GM21737 (cell line): Measurements from ENCODE around the gene SART3.

Experiments used
- ATAC-seq: cut with Tn5 transposase; IDR thresholded peaks from one replicate; pipeline ENCODE4 v1.9.1; 2021; ENCODE audit warnings: mild to moderate bottlenecking, moderate library complexity; ENCODE audit not compliant: unreplicated experiment

Gene SART3

DNA sequence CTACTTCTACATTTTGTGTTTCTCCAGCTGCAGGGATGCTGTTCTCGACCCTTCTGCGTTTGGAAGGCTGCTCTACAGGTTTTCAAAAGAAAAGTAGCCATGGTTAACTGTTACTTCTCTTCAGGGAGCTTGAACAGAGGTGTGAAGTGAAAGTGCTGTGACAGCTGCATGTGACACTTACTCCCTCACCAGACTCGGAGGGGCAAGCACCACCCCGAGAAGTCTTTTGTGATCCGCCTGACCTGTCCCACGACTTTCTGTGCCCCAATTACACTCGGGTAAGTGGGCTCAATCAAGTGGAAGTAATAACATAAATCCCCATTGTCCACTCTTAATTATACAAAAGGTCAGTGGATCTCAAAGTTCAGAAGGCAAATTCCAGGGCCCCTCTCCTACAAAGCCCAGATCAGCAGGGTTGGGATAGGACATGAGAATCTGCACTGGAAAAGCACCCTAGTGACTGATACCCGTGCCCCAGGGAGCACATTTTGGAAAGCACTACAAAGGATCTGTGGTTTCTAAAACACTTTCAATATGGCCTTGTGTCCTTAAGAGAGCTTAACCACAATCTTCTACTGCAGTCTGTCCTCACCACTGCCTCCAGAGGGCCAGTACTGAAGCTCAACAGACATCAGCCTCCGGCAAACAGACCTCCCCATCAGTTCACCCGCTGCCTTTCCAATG is 34.3 kb downstream of the SART3 start:
- ATAC-seq, result no peak

DNA sequence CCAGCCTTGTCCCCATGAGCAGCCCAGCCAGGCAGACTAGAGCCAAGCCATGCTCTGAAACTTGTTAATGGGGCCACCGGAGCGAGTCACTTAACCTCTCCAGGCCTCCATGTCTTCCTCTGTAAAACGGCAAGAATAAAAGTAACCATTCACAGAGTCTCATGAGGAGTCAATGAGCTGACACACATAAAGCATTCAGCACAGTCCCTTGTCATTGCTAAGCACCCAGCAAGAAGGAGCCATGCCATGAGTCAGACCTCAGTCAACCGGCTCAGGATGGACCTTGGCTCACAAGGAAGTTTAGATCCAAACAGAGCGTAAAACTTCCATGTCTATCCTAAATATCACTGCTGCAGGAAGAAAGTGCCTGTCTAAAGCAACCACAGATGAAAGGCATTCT is 35.3 kb downstream of the SART3 start:
- no peak for ATAC-seq

DNA sequence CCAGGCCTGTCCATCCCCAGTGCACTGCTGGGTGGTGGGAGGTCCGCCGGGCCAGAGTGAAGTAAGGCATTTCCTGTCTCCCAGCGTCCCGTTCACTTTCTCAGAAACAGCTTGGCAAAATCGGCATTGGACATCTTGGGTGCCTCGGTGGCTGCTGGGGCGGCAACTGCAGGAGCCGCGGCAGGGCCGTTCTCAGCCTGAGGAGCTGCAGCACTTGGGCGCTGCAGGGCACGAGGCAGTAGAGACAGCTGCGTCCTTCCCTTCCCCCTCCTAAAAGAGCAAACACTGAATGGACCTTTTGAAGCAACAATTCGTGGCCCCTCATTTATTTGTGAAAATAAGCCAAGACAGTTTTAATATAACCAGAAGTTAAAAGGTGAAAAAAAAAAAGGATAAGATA is 37.6 kb downstream of the SART3 start:
- ATAC-seq, result no peak

DNA sequence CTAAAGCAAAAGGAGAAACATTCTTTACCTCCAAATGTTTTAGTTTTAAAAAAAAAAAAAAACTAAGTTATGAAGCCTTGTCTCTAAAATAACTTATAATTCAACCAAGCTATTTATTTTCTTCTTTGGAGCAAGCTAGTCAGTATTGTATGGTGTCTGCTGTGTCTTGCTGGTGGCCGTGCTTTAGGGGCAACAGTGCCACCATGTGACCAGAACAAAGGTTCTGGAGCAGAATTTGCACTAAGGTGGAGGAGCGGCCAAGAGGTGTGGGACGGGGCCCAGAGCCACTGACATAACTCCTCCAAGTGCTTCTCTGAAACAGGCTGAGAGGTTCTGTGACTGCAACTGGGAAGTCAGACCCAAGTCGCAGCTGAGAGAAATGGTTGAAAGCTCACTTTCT is 41.4 kb downstream of the SART3 start:
- no peak for ATAC-seq

DNA sequence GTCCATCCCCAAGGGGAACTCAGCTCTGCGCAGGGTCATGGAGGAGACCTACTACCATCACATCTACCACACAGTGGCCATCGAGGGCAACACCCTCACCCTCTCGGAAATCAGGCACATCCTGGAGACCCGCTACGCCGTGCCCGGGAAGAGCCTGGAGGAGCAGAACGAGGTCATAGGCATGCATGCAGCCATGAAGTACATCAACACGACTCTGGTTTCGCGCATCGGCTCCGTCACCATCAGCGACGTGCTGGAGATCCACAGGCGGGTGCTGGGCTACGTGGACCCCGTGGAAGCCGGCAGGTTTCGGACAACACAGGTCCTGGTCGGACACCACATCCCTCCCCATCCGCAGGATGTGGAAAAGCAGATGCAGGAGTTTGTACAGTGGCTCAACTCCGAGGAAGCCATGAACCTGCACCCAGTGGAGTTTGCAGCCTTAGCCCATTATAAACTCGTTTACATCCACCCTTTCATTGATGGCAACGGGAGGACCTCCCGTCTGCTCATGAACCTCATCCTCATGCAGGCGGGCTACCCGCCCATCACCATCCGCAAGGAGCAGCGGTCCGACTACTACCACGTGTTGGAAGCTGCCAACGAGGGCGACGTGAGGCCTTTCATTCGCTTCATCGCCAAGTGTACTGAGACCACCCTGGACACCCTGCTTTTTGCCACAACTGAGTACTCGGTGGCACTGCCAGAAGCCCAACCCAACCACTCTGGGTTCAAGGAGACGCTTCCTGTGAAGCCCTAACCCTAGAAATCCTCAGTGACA is 42.1 kb downstream of the SART3 start:
- no peak for ATAC-seq

DNA sequence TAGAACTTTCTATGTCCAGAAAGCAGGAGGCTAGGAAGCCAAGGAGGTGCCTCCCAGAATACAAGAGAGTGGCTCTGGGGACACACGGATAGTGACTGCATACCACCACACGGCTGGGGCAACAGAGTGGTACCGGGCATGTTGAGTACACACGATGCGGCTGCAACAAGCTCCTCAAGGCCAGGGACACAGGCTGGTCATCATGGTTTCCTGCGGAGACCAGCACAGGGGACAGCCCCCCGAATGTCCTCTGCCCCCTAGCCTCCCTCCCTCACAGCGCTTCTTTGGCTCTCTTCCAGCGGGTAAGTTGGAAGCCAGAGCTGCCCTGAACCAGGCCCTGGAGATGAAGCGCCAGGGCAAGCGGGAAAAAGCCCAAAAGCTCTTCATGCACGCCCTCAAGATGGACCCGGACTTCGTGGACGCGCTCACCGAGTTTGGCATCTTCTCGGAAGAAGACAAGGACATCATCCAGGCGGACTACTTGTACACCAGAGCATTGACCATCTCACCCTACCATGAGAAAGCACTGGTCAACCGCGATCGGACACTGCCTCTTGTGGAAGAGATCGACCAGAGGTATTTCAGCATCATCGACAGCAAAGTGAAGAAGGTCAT is 42.8 kb downstream of the SART3 start:
- no peak for ATAC-seq

DNA sequence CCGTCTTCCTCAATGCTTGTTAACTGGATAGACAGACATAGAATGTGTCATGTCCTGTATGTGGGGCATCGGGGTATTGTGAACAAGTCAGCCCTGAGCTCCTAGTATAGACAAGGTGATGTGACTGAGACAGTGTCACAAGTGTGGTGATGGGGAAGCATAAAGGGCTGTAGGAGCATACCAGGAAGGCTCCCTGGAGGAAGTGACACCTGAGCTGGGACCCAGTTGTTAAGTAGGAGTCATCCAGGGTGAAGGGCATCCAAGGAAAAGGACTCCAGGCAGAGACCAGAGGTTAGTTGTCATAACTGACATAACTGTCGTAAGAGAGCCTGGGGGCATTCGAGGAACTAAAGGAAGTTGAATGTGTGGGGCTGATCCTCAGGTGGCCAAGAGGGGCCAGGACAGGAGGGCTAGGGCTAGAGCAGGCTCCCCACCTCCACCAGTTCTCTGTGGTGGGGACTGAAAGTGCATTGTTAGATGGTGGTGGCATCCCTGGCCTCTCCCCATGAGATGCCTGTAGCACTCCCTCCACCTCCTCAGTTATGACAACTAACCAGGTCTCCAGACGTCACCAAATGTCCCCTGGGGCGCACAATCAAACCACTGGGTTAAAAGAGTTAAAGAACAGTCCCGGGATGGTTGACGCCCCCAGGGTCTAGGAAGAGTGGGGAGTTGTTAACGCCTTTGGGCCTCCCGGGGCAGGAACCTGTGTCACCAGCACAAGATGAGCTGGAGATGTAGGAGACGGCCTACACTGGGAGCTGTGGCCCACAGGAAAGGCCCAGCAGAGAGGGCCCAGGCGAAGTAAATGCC is 43.5 kb downstream of the SART3 start:
- ATAC-seq, result no peak

DNA sequence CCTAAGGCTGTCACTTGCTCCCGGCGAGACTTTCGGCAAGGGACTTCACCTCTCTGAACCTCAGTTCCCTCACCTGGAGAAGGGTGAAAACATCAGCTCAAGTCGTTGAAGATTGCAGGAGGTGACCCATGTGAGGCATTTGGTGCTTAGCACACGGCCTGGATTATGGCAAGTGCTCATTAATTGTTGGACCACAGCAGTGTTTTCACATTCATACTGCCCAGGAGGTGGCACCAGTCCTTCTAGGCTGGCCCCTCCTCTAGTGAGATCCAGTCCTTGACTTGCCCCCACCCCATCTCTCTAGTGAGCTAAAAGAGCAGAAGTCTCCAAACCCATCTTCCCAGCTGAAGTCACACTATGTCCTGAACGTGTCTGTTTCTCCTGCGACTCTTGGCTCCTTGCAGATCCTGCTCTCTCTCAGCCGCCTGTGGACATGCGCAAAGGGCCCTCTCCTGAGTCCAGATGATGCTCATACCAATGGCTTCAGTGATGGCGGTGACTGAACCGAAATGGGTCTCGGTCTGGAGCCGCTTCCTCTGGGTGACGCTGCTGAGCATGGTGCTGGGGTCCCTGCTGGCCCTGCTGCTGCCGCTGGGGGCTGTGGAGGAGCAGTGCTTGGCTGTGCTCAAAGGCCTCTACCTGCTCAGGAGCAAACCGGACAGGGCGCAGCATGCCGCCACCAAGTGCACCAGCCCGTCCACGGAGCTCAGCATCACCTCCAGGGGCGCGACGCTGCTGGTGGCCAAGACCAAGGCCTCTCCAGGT is 44.3 kb downstream of the SART3 start:
- ATAC-seq, result no peak

DNA sequence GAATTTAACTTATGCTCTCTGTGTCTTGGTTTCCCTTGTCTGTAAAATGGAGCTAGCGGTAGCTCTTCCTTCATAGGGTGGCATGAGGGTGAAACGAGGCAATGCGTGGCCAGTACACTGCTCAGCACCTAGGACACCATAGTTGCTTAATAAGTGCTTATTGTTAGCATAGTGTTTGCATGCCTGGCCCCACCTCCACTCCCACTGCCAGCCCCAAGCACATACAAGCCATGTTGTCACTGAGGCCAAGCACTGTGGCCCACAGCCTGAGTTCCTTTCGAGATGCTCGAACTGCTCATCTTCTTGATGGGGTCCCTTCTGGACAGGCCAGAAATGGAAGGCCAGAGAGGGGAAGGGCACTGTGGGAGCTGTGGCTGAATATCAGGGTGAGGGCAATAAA is 45.1 kb downstream of the SART3 start:
- no peak for ATAC-seq

DNA sequence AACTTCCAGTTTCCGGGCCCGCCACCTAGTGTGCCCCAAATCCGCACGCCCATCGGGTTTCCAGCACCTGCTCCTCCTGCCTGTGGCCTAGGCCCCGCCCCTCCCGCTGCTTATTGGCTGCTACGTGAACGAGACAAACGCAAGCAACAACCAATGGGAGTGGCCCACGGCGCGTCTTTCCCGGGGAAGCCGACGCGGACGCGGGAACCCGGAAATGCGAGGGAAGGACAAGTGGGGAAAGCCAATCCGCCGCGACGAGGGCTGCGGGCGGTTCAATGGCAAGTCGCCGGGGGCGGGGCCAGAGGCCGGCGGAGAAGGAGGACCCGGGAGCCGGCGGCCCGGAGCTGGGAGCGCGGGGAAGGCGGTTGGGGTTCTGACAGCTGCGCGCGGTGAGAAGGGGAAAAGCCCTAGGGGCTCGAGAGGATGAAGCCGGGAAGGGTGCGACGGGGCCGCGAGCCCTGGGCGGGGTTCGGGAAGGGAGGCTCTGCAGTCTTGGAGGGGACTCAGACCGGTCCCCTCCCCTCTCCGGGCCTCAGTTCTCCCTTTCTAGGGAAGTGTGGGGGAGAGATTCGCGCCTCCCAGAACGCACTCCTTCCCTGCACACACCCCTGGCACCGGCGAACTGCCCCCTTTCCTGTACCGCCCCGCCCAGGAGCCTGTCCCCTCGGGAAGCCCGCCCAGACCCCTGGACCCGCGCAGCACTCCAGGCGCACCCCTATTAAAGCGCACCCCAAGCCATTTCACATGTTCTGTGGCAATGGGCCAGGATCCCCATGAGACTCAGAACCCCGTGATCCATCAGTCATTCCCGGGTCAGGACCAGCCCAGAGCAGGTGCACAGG is 45.8 kb downstream of the SART3 start, which contains the start of gene FICD:
Gene FICD, plus strand, starts transcription at position 305 of the 842 bp plus-strand sequence. CDS start 1,696 bp downstream, outside the sequence.
- peak; percentile 89 for ATAC-seq

DNA sequence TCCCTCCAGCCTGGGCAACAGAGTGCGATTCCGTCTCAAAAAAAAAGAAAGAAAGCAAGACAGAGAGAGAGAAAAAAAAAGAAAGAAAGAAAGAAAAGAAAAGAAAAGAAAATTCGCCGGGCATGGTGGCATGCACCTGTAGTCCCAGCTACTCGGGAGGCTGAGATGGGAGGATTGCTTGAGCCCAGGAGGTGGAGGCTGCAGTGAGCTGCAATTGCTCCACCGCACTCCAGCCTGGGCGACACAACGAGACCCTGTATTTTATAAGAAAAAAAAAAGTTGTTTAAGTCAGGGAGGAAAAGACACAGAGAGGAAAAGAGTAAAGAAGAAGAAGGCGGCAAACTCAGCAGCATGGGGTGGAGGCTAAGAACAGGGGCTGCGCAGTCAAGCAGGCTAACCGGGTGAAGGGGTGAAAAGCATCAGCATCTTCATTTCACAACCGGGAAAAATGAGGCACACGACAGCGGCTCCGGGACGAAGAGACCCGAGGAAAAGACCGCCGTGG is 46.5 kb downstream of the SART3 start:
- no peak for ATAC-seq

DNA sequence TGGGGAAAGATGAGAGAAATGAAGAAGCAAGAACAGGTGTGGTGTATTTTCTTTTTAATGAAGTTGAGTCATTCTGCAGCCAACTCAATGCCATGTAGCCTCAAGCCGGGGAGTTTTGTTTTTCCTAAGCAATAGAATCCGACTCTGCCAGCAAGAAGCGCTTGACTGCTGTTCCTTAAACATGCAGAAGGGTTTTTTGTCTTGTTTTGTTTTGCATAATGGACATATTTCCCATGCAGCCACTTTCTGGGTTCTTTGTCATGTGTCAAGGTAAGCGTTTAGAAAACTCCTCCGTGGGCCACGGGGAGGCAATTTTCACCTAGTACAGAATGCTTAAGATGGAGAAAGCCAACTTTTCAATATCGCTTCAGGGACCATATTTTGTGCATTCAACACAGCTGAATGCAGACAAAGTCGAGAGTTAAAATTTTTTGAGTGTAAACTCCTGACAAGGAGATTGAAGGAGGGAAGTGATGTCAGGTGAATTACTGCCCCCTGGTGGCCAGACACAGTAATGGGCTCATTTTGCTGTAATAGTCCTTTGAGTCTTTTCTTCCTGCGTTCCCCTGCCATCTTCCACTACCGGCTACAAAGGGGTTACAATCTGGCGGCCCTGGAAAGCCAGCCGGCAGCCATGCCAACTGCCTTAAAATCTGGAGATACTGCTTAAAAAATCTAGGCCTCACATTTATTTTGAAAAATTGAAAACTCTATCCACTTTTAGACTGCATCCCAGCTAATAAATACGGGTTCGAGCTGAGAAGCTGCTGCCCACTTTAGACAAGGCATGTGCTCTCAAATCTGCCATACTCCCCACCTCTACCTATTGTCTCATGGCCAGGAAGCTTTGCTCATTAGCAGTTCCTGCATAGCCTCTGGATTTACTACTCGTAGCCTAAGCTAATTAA is 49.1 kb downstream of the SART3 start:
- no peak for ATAC-seq

DNA sequence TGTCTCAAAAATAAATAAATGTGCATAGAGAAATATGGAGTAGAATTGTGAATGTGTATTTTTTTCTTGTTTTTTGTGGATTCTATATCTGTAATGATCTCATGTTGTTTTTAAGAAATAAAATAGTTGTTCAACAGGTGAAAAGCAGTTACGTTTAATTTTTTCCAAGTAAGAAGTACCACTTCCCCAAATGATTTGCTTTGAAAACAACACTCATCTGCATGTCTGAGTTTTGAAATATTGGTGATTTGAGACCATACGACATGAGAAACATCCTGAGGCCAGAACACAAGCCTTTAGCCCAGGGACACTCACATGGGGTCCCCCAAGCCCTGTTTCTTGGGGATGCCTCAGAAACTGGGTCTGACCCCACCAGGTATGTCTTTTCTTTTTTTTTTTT is 50.1 kb downstream of the SART3 start:
- ATAC-seq, result no peak

DNA sequence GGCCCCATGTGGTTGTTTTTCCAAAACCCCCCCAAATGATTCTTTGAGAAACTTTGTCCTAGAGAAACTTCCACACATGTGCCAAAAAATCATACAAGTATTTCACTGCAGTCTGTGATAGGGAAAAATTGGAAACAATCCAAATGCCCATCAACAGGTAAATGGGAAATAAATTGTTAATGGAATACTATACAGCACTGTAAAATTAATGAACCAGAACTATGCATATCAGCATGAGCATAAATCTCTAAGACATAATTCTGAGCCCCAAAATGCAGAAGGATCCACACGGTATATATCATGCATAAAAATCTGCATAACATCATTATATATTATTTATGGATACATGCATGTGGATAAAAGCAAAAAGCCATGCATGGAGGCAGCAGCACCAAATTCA is 51.2 kb downstream of the SART3 start:
- no peak for ATAC-seq

DNA sequence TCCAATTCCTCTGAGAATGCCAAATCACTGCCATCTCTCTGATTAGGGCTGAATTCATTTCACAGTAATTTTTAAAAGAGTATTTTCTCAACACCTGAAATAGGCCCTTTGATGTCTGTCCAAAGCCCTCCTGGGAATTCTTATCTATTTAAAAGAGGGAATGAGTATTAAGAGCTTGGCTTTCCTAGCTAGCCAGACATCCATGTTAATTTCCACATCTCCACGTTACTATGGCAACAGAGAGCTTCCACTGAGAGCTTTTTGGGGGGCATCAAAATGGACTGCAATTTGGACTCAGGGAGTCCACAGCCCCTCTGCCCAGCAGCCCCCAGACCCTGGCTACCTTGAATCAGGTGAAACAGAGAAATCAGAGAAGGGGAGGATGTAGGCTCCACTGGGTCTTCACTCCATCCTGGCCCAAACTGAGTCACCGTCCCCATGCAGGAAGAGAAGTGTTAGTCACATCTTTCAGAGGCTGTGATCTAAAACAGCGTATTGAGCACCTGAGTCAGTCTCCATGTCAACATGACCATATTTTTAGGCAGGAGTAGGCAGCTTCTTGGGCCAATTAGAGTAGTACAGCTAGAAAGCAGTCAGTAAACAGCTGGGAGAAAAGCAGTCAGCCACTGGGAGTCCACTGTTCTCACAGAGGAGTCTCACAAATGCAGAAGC is 52.9 kb downstream of the SART3 start:
- no peak for ATAC-seq

DNA sequence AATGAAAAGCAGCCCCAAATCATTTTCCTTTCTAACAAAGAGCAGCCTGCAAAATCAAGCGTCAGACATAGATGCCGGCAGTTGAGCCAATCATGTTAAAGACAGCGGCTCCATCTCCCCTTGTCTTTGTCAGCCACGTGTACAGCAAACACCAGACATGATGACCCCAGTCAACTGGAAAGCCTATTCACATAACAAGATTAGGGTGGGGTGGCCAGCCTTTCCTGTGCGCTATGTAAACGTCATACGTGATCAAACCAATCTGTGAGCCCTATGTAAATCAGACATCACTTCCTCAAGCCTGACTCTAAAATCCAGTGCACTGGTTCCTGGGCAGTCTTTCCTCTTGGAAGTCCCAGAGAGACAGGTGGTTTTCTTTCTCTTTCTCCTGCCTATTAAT is 55.8 kb downstream of the SART3 start:
- no peak for ATAC-seq

DNA sequence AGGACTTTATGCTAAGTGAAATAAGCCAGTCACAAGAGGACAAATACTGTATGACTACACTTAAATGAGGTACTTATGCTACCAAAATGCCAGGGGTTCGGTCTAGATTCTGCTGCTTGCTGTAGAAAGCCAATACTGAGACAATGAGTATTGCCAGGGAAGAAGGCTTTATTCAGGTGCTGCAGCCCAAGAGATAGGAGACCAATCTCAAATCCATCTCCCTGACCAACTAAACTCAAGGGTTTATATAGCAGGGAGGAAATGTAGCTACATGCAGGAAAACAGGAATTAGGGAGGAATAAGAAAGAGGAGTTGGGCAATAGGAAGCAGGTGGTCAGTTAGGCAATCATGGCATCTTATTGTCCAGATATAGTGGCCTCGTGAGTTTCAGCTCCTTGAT is 58.1 kb downstream of the SART3 start:
- ATAC-seq, result no peak

DNA sequence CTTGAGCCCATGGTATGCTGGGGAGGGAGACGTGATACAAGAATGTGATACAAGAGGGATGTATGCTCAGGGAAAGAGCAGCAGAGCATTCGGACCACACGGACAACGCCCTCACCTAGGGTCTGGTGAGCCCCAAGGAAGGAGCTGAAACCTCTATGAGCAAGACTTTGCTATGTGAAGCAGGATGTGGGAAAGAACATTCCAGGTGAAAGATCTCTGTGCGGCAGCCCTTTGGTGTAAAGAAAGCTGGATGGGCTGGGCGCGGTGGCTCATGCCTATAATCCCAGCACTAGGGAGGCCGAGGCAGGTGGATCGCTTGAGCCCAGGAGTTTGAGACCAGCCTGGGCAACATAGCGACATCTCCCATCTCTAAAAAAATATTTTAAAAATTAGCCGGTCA is 62.8 kb downstream of the SART3 start:
- no peak for ATAC-seq
